Stimulated activated CD4-positive, alpha-beta T cell treated with anti-CD3 and anti-CD28 coated beads, Interleukin-2, amount 100 ng/mL, for 24 hours (primary cell): Measurements from ENCODE around the gene CCNL1.
"Not testable (repeated sequence)": the region's sequence is repeated elsewhere in the genome, so short reads cannot be mapped to it uniquely, and the experiment has no call there.

Source experiments
- DNase-seq, 2 donors: peaks; one replicate each; pipeline ENCODE4 v3.0.0-alpha.2; 2020

CCNL1 gene

DNA sequence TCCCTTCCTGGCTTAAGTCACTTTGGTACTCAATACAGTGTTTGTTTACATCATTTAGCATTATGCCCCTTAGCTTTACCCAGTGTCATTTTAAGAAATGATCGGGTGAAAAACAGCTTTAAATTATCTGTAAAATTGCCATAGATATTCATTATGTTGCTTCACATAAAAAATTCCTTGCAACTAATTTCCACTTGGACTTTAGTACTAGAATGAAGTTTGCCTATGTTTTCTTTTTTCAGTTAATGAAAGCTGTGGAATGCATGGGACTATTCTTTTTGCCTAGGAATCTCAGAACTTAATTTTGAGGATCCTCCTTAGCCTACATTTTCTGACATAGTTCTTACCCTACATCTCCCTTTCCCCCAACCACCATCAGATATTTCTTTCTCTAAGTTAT lies 38.4 kb downstream of the CCNL1 start:
- DNase-seq: no peak

DNA sequence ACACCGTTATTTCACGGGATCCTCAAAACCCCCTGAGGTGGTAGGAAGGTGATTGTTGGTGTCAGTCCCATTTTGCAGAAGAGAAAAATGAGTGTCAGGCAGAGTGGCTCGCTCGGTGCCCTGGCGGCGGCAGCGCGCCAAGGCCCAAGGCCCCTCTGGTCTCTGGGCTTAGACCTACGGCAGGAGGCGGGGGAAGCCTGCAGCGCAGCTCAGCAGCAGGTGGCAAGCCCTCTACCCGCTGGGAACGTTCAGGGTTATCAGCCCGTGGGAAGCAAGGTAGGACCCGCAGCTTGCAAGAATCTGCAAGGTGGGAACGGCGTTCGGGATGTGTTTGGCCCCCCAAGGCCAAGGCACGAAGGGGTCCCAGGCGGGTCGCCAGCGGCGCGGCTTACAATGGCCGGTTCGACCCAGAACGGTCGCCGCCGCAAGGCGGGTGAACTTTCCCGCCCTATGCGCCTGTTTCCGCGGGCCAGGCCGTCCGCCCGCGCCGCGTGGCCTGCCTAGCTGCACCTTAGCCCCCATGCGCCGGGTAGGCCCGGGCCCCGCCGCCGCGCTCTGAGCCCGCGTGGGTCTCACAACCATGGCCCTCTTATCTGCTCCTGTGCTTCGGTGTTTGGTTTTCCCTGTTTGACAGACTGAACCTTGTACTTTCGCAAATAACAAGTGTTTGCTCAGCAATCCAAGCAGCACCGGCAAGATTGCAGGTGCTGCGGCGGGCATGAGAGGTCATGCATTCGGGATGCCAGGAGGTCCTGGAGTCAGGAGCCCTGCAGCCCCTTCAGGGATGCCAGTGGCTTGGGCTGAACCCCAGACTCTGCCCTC lies 39.7 kb downstream of the CCNL1 start:
- no peak for DNase-seq

DNA sequence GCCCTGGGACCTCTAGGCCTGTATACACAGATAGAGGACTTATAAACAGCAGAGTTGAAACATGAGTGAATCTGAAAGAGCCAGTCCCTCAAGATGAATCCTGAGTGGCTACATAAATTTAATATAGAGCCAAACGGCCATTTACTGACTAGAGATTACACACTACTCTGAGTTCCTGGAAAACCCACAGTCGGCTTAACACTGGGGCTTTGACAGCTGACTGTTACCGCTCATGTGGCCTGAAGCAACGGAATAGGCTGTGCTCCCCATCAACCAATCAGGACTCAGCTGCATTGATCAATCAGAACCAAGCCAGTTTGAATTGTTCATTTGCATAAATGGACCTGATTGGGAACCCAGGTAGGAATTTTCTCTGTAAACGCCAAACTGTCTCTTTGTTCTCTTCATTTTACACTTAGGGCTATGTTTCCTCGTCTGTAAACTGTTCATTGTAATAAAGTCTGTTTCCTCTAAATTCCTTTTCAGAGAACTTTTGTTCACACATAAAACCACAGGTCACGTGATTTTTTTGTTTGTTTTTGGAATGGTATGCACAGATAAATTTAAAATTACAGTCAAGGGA lies 40.5 kb downstream of the CCNL1 start:
- no peak for DNase-seq

DNA sequence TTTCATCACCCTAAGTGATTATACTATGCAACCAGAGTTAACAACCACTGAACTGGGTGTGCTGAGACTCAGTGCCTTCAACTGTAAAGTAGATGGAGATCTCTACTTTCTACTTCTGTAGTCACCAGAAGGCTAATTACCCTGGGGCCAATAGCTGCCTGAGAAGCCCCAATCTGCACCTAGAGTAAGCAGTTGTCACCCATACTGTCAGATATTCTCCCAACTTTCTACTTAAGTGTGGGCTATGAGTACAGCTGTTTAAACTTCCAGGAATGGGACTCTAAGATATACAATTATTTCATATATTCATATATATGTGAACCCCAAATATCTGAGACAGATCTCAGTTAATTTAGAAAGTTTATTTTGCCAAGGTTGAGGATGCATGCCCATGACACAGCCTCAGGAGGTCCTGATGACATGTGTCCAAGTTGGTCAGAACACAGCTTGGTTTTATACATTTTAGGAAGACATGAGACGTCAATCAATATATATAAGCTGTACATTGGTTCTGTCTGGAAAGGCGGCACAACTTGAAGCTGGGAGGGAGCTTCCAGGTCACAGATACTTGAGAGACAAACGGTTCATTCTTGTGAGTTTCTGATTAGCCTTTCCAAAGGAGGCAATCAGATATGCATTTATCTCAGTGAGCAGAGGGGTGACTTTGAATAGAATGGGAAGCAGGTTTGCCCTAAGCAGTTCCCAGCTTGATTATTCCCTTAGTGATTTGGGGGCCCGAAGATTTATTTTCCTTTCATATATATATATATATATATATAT lies 41.9 kb downstream of the CCNL1 start:
- no peak for DNase-seq

DNA sequence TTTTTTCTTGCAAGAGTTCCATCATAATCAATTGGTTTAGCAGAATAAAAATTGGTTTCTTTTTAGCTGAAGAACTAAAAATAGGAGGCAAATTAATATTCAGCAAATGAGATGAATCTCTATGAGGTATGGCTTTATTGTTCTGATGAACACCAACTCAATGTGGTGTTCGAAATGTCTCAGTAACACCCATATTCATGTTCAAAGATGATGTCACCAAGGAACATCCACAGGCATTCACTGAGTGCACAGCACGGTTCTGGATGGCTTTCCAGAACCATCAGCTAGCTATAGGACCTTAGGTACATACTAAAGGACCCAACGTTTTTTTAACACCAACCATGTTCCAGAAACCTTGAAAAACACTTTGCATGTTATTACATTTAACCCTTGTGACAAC lies 42.7 kb downstream of the CCNL1 start:
- no peak for DNase-seq

DNA sequence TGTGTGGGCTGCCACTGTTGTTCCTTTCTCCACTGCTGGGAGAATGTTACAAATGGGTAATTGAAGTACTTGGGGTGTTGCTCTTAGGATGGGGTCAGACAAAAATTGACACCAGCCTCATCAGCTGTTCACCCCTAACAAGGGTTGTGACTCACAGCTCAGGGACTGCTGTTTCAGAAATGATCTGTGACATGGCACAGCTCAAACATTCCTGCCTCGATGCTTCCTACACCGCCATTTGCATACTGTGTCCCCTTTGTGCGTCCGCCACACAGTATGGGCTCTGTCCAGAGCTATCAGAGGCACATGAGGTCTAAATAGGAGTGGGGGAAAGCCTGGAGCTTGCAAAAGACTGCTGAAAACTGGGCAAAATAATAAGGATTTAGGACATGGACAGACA lies 43.9 kb downstream of the CCNL1 start:
- no peak for DNase-seq

DNA sequence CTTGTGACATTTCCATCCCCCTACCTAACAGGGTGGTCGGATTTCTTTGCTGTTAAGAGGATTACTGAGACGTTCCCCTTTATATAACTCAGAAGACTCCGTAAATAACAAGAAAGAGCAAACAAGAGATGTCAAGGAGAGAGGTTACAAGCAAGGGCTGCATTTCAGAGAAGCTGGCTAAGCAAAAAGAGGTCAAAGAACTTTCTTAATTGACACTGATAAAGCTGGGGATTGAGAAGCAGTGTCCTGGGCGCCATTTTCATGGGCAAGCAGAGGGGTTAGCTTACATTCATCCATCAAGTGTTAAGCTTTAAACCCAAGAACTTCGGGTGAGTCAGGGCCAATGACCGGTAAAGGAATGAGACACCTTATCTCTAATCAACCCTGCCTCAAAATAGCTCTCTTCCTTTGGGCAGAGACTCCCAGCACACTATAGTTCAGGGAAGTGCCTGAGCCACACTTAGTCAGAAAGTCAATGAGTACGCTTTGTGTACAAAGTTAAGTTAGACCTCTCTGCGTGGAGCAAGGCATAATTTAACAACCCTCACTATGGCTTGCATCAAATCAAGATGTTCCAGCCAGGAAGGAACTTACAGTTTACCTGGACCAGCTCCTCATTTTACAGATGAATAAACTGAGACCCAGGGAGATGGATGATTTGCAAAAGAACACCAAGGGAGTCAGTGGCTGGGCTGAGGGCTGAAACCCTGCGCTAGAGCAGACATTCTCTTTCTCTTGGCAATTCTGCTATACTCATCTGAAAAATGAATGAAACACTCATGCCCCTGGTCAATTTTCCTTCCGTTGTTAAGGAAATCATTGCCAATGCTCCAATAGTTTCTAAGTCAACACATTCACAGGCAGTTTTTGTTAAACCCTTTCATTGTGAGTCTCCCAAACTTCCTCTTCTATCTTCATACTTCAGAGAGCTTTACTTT lies 44.6 kb downstream of the CCNL1 start:
- DNase-seq: no peak

DNA sequence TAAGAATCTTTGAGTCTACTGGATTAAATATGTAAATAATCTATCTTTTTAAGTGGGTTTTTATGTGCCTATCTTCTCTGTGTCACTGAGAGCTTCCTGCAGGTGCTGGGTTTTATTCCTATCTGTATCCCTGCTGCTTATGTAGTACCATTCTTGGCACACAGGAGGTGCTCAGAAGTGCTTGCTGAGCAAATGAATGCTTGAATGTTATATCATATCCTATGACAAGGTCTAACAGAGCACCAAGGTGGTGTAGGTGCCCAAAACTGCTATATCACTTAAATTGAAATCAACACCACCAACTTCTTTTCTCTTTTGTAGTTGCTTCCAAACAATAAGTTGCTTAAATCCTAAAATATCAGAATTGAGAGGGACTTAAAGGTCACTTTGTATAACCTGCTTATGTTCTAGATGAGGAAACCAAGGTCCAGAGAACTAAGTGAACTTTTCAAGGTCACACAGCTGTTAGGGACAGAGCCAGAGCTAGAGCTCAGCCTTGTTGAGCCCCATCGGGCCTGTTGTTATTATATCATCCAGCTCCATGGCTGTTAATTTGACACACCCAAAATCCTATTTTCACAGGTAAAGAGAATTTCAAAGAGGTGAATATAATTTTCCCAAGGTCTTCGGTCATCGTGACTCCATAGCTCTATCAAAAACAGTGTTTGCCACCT lies 46.0 kb downstream of the CCNL1 start:
- DNase-seq: no peak

DNA sequence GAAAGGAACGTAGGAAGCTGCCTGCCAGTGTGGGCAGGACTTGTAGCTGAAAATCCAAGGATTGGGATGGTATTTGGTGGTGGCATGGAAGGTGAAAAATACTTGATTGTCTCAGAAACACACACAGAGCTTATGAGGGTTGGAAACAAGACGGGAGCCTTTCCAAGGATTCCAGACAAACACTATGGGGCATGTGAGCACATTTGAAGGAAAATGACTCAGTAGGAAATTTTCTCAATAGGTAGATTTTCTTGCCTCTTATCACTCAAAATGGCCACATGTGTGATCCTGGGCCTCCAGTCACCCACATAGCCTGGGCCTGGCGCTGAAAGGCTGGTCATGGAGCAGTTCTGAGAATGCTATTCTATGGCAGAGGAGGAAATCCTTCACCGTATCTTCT lies 47.4 kb downstream of the CCNL1 start:
- DNase-seq: no peak

DNA sequence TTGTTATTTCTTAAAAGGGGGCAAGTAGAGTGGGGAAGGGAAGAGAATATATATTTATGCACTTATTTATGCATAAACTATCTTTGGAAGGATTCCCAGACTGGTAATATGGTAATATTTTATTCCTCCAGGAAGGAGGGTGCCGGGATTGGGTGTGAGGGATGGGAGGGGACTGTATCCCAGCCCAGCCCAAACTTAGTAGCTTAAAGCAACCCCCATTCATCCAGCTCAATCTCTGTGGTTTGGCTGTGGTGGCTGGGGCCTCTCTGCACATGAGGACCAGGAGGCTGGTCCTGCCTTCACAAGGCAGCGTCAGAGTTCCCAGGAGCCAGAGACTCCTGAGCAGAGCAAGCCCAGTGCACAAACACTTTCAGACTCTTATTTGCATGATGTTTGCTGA lies 48.4 kb downstream of the CCNL1 start:
- no peak for DNase-seq

DNA sequence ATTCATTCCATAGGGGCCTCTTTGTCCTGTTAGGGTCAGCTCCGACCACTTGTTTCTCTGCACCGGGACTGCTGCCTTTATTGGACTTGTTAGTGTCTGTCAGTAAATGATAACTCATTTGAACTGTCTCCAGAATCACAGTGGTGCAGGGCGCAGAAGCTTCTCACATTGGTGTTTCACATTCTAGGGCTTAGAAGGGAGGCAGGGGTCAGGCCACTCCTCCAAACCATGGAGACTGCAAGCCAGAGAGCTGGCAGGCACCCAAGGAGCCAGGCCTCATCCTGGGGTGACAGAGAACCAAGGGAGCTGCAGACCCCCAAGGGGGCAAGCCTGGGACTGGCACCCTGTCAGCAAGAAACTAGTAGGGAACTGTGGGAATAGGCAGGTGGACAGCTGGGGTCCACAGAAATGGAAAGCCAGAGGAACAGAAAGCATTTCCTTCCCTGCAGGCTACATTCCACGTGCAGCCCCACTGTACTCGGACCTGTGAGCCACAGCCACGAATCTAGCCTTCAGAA lies 49.1 kb downstream of the CCNL1 start:
- no peak for DNase-seq

DNA sequence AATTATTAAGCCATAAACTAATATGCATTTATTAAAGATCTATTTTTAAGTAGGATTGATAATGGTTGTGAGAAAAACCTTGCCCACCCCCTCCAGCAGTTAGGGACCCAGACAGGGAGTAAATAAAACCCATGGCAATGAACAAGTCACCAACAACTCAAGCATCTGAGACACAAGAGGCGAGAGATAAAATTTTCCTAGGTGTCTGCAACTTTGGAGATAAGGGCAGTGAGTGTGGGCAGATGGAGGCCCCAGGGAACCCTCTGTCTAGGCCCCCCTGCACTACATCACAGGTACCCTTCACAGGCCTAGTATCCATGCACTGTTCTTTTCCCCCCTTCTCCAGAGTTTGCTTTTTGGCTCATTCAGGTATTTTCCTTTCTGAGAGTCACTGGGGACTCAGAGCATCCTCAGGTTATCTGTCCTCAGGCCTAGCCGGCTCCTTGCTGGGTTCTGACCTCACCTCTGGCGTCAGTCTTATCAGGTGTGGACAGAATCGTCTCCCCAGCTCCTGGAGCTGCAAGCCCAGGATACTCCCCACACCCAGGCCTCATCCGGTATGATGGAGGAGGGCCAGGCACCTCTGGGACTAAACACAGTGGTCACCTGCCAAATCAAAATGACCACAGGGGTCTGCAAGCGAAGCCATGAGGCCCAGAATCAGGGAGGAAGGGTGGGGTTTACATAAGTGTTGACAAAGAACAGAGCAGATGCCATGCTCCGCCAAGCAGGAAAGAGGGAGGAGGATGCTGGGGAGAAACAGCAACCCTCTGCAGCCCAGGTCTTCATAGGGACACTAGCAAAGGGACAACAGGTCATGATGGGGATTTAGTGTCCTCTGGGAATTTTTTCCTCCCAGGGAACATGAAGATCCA lies 50.4 kb downstream of the CCNL1 start:
- DNase-seq: no peak

DNA sequence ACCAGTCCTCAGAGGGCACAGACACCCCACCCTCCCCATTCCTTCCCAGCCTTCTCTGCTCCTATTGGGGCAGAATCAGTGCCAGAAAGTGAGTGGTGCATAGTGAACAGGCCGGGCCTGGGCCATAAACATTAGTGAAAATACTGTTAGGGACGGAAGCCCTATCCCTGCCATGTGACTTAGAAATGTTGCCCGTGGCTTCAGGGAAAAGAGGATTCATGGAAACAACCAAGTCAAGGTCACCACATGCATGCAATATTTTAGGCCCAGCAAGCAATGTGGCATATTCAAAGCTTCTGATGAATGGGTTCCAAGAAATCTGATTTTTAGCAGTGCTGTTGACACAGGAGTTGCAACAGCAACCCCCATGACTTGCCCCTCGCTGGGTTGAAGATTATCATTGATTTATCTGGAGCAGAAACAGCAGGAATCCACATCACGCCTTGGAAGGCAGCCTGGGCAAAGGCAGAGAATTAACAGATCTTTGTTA lies 52.3 kb downstream of the CCNL1 start:
- no peak for DNase-seq

DNA sequence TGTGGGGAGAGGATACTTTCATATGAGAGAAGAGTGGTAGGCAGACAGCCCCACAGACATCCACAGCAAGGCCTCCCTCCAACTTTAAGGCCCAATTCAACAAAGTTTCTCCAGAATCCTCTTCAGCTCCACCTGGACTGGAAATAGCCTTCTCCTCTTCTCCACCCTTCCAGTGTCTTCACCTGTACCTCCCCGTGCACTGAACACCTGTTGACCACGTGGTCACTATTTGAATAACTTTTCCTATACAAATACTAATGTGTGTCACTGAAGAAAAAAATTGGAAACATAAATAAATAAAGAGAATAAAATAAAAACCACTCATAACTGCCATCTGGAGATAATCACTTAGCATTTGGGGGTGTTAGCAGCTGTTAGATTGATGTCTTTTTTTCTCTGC lies 52.9 kb downstream of the CCNL1 start:
- DNase-seq: no peak

DNA sequence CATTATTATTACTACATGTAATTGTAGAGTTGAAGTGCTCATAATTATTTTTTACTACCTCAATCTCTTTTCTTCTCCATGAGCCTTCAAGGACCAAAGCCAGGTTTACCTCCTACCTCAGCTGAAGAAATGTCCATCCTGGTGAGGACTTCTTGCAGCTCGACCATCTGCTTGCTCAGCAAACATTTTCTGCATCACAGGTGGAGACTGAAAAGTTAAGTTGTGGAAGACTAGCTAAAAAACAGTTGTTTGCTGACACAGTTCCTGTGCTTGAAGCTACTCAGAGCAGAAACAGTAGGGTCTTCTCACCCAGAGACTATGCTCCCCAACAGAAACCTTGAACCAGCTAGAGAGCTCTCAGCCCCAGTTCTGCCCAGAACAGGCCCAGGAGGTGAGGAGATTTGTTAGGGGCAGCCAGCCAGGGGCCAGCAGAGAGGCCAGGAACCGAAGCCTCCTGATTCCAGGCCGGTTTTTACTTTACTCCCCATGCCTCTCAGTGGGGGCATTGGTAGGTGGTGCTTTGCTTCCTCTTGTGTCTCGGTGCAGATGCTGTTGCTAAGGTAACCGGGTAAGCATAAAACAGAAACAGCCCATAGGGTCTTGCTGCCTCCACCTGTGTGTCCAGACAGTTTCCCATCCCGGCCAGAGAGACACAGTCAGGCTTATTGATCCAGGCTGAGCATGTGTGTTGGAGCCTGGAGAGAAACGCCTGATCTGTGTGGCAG lies 54.9 kb downstream of the CCNL1 start:
- no peak for DNase-seq

DNA sequence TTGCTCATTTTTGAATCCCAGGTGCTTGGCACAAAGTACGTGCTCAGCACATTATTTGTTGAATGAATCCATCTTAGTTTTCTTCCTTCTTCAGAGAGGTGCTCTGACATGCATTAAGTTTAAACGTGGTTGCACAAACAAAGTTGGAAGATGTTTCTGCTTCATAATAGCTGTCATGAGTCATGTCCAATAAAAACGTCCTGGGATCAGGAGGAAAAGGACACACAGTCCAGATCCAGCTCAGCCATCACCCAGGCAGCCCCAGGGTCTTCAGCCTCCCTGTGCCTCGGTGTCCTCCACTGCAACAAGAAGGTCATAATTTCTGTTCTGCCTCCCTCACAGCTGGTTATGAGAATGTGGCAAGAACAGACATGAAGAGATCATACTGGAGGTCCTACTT lies 55.4 kb downstream of the CCNL1 start:
- no peak for DNase-seq

DNA sequence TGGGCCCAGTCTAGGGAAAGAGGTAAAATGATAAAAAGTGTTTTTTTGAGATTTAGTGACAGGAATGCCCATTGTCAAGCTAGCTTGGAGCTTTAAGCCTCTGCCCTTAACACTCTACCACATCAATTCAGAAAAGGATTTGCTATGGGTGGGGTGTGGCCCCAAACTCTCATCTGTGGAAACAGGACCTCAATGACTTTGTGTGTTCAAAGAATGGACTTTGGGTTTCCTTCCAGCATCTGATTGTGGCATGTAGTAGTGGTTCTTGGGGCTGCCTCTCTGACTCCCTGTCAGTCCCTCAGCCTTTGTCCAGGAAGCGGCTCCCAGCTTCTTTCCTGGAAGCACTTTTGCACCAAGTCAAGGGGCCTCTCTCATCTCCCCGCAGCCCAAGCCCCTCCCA lies 56.1 kb downstream of the CCNL1 start:
- no peak for DNase-seq

DNA sequence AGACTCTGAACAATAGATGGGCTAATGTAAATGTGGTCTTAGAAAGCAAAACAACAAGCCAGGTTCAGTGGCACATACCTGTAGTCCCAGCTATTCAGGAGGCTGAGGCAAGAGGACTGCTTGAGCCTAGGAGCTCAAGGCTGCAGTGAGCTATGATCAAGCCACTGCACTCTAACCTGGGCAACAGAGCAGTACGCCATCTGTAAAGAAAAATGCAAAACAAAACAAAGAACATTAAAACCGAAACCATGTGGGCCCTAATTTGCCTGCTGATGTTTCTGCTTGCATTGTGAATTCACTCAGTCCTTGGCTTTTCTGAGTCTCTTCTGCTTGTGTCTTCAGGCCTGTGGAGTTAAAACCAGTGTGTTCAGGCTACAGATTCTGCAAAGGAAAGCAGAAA lies 56.7 kb downstream of the CCNL1 start:
- no peak for DNase-seq

DNA sequence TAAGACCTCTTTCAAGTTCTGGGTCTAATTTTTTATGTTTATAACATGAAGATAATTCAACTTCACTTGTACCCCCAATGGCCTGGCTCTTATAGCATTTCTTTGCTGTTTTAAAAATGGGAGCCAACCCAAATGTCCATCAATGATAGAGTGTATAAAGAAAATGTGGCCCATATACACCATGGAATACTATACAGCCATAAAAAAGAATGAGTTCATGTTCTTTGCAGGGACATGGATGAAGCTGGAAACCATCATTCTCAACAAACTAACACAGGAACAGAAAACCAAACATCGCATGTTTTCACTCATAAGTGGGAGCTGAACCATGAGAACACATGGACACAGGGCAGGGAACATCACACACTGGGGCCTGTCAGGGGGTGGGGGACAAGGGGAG lies 57.4 kb downstream of the CCNL1 start:
- not testable (repeated sequence) for DNase-seq

DNA sequence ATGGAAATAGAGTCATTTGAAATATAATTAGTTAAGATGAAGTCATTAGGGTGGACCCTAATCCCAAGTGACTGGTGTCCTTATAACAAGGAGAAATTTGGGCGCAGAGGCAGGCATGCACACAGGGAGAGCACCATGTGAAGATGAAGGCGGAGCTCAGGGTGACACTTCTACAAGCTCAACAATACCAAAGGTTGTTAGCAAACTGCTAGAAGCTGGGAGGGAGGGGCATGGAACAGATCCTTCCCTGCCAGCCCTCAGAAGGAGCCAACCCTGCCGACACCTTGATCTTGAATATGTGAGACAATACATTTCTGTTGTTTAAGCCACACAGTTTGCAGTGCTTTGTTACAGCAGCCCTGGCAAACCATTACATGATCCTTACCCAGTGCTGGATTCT lies 57.8 kb downstream of the CCNL1 start:
- no peak for DNase-seq
